SKM-1 (cell line): ENCODE measurements around the gene CFAP45.

Experiments used
- DNase-seq: peaks from one replicate; lab custom pipeline; 2025; ENCODE audit not compliant: unreplicated experiment; lab: John Stamatoyannopoulos, UW

CFAP45 gene

DNA sequence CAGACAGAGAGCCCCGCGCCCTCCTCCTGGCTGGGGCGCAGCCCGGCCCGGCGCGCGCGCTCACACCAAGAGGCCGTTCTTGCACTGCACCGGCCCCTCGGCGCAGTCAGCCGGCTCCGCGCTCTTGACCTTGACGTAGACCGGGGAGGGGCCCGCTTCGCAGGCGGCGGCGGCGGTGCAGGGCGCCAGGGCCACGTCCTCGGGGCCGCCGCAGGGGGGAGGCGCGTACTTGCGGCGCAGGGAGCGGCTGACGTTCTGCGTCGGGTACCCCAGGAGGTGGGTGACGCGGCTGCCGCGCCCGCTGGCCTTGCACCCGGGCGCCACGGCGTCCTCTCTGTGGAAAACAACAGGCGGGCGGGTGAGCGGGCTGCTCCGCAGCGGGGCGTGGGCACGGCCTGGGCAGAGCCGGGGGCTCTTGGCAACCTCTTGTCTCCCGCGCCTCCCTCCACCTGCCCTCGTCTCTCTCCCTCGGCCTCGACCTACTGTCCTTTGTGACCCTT lies 45.2 kb downstream of the CFAP45 start:
- DNase-seq = peak; percentile 61

DNA sequence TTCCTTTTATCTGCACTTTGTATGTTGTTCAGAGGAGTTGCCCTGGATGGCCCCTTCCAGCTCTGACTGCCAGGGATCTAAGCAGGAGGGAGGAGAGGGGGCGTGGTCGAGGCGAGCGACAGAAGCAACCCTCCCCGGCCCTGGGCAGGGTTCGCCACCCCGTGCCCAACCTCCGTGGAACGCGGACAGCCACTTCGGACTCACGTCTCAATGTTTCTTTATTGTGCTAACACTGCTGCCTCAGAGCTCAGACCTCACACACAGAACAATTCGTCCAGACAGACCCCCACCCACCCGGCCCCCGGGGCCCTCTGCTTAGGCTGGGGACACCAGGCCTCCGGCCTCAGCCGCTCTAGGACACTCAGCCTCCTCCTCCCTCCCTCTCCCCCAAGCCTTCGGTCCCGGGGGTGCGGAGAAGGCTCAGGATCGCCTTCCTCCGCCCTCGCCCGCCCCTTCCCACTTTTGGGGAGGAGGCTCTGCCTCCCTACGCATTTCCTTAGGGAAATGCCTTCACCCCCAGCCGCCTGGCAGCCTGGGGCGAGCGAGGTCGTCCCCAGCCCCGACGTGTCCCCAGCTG lies 45.8 kb downstream of the CFAP45 start:
- no peak for DNase-seq

DNA sequence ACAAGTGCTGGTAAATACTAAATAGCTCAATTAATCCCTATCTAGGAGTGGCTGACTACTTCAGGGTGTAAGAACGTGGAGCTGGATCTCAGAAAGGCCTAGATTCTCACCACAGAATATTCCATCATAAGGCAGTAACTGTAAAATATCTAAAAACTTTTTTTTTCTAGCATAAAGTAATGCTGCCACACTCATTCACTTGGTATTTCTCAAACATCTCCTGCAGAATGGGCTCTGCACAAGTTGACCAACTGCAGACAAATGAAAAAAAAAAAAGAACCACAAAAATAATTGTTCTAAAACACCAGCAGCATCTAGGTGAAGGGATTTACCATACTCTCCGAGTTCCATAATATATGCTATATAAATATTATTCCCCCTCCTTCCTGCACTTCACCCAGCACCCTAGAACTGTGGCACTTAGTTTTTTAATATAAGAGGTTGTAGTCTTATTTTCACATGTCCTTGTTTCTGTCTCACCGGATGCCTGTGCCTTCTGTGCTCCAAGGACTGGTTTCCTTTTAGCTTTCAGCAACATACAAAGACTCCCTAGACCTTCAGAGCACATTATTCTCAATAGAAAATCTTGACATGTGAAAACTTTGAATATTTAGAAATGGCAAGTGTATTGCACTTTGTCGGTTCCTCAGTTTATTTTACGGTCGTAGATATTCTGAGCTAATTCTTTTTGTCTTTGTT lies 46.4 kb downstream of the CFAP45 start:
- DNase-seq = no peak

DNA sequence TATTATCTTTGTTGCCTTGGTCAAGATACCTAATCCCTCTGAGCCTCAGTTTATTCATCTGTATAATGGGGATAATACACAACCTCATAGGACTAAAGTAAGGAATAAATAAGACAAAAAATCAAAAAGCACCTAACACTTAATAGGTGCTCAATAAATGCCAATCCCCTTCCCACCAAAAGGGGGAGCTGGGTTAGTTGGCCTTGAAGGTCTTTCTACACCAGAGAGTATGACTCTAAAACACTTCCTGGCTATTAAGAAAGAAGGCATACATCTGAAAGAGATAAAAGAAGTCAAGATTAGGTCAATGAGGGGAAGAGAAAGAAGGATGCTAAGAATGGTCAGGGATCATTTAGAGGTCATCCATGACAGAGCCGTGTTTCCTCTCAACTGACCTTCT lies 48.6 kb downstream of the CFAP45 start:
- peak; percentile 70 for DNase-seq

DNA sequence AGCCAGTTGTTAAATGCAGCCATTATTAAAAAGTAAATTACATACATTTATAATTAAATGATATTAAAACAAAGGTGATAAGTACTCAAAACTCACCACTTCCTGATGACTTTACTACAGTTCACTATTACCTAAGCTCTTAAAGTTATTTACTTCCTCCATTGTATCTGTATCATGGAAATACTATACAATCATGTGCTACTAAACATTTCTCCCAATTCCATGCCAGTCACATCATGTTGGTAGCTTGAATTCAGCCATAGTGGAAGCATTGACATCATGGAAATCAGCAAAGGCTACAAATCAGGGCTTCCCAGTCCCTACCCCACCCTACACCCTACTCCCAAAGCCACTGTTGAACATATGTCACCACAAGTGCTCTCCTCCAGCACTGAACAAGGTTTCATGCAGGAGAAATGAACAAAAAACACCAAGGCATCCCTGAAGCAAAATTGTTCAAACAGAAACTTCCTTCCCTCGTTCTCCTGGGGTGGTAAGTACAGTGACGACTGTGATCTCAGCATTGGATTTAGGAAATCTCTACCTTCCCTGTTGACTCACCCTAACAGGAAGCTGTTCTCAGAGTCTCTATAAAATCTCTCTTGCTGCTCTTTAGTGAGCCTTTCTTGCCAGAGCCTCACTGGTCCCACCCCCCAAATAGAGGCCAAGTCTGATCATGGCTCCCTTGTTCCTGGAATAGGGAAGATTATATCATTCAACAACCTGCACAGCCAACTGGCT lies 50.2 kb downstream of the CFAP45 start:
- no peak for DNase-seq

DNA sequence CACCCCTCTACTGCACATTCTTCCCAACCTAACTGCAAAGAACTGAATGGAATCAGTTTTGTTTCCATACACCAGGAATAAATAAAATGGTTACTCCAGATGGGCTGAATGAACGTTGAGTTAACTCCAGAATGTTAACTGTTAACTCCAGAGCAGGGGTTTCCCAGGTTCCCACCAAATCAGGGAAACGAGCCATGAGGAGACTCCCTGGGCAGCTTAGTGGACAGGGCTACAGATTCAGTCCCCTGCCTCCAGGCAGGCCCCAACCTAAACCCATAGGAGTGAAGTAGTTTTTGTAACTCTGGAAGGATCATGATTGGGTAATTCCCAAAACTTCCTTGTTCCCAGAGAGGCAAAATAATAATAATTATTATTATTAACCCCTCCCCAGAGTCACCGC lies 51.6 kb downstream of the CFAP45 start:
- DNase-seq = no peak

DNA sequence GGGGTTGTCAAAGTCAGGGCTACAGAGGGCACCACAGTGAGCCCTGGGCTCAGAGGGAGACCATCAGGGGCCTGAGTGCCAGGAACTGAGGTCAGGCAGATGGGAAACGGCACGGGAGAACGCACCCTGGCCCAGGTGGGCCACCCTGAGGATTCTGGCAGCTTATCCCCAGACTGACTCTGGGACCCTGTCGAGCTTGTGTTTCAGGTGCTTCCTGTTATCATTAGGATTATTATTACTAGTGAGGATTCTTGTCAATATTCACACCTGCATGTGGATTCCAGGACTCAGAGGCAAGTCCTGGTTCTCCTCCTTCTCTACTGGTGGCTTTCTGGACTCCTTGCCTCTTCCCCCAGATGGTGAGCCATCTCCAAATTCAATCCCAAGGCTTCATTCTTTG lies 52.7 kb downstream of the CFAP45 start:
- no peak for DNase-seq

DNA sequence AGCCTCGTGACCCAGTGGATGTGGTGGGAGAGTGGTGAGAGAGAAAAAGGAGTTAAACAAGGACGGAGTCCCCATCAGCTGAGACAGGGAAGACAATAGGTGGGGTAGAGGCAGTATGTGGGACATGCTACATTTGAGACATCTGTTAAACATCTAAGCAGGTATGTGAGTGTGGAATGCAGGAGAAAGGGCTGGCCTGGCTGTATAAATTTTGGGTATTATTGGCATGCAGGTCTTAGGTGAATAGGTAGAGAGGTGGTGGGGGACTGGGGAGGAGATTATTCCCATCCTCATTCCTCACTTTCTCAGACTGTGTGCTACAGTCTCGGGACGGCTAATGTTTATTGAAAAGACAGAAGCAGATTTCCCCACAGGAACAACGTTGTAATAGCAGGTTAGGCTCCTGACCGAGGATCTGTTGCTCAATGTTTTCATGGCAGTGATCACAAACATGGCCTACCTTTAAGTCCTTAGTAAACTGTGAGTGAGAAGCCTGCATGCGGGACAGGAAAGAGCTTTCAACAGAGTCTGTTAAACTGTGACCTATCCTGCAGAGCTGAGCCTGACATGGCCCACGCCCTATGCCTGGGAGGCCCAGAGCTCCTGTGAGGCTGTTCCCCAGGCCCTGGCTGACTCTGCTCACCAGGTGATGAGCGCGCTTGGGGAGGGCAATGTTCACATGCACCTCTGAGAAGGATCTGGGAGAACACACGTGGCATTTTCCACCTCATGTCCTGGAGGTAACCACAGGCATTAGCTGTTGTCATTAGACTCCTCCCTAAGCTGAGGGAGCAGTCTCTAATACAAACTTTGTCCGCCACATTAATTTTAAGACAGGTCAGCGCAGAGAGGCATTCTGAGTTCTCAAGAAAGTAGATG lies 54.0 kb downstream of the CFAP45 start:
- DNase-seq = no peak

DNA sequence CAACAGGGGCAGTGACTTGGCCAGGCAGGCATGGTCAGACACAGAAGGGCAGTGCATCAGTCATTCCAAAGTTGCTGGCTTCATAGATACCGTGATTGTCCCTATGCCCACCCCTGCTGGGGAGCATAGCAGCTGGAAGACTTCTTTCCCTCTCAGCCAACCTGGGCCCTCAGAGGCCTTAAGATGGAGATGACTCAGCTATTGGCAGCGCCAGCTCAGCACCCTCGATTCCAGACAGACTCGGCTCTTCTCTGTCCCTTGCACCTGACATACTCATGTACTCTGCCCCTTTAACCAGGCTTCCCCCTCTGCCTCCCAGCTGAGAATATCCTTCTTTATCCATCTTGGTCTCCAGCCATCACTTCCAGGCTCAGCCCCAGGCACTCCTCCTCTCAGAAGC lies 56.5 kb downstream of the CFAP45 start:
- DNase-seq = no peak

DNA sequence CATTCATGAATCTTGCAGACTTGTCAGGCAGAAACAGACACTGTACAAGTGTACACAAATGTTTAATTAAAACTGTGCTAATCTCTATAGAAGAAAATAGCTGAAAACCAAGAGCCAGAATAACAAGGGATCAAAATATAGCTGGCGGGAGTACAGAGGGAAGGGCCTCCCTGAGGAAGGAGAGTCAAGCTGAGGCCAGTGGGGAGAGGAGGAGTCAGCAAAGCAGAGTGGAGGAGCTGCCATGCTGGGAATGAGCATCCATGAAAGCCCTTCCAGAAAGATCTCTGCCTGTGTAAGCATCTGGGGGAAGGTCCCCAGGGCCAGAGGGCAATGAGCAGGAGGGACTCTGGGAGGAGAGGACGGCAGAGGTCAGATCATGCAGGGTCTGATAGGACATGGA lies 58.2 kb downstream of the CFAP45 start:
- DNase-seq = no peak

DNA sequence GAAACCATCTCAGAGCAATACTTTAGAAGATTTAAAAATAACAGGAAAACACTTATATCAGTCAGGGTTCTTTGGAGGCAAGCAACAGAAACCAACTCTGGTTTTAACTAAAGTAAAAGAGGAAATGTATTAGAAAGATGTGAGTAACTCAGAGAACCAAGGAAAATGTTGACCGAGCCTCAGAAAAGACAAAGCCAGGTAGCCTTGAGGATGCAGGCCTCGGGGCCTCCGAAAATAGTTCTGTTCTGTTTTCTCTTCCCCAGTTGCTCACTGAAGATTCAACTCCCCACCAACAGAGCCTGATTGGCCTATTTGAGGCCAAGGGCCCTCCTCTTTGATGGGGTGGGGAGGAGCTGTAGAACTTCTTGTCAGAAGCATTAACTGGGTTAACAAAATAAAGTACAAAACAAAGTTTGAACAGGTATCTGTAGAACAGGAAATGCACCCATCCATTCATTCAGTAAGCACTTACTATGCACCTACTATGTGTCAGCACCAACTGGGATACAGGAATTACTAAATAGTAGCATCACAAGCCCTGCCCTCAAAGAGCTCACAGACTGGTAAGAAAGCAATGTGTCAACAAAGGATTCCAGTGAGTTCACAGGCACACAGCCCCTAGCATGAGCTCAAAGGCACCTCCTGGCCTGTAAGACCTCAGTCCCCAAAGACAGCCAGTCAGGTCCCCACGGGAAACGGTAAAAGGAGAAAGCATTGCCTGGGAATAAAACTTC lies 60.7 kb downstream of the CFAP45 start:
- no peak for DNase-seq

DNA sequence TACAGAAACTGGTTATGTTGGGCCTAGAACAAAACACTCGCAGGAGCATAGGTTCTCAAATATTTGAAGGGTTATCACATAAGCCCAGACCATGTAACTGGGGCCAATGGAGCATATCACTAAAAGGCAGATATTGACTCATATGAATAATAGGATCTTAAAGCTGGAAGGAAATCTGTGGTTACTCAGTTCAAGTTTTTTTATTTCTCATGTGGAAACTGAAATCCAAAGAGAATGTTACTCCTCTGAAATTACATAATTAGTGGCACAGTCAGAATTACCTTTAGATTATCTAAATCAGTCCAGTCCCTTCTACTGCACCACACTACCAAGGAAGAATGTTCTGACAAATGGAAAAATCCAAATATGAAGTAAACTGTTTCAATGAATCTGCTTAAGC lies 61.2 kb downstream of the CFAP45 start:
- no peak for DNase-seq

DNA sequence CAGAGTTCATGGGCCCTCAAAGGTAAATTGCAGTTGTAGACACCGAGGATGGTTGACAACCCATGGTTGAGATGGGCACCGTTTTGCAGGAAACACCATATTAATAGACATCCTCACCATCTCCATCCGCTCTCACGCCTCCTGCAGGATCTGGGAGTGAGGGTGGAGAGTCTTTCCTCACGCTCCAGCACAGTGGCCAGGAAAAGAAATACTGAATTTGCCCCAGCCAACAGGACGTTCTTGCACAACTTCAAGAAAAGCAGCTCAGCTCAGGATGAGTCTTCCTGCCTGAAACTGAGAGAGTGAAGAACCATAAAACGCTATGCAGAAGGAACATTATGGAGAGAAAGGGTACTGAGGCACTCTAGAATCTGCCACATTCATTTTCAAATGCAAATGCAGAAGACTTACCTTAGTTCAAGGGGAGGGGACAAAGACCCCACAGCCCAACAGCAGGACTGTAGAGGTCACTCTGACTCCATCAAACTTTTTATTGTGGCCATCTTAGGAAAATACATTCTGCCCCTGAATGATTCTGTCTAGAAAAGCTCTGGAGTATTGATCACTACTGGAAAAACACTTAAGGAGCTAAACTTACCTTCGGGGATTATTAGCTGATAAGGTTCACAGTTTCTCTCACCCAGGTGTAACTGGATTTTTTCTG lies 64.0 kb downstream of the CFAP45 start:
- no peak for DNase-seq

DNA sequence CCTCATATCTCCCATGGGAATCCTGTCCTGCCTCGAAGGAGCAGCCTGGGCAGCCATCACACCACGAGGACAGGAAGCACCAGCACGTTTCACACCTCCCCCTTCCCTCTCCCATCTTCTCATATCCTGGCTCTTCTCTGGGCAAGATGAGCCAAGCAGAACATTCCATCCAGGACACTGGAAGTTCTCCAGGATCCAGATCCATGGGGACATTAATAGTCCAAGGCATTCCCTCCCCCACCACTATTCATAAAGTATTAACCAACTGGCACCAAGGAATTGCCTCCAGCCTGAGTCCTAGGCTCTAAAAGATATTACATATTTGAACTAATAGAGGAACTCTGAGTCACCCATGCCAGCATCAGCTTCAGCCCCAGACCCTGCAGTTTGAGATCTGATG lies 64.6 kb downstream of the CFAP45 start:
- DNase-seq = no peak

DNA sequence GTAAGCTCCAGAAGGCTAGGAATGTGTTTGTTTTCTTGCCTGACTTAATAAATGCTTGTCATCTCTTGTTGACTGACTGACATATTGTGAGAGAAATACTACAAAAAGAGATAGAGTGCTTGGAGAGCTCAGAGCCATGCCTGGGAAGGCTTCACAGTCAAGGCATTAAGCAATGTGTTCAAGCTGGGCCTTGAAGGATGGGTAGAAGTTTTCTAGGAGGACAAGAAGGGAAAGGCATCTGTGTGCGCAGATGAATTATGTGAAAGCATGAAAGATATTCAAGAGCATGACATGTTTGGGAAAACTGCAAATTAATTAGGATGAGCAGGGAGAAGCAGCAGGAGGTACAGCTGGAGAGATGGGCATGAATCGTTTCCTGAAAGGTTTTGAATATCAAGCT lies 67.7 kb downstream of the CFAP45 start:
- no peak for DNase-seq

DNA sequence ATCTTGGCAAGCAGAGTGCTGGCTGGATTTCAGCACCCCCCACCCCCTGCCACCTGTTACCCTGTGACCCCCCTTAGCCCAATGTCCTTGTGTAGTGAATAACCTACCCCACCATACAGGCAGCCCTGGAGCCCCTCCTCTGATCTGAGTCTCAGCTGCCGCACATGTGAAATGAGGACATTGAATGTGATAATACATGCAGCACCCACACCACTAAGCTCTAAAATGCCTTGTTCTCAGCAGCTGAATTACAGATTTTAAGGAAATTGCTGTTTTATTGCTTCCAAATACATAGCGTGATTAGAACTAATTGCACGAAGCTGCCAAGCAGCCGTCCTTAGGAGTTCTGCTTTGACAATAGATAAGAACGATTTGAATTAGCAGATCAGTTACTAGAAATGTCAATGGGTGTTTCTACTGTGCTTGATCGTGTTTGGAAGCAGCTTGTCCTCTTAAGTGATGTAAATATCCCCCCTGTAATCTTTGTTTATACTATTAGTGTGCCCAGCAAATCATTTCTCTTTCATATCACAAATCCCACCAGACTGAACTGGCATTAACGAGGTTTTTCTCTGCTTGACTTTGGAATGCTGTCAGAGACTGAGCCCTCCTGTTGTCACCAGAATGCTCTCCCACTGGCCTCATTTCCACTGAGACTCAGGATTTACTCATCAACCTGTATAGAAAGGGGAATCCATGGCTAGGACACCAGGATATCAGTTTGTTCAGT lies 68.4 kb downstream of the CFAP45 start:
- no peak for DNase-seq

DNA sequence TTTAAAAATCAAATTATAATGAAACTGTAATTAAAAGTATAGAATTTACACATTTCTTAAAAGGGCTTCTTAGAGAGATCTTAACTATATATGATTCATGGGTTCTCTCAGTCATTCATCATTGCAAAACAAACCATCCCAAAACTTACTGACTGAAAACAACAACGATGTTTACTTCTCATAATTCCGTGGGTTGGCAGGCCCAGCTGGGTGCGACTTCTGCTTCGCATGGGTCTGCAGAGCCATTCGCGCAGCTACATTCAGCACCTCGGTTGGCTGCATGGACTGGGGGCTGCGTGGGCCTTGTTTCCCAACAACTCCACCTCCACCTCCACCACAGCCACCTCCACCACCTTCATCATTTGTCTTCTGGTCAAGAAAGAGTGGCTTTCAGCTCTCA lies 69.2 kb downstream of the CFAP45 start:
- no peak for DNase-seq

DNA sequence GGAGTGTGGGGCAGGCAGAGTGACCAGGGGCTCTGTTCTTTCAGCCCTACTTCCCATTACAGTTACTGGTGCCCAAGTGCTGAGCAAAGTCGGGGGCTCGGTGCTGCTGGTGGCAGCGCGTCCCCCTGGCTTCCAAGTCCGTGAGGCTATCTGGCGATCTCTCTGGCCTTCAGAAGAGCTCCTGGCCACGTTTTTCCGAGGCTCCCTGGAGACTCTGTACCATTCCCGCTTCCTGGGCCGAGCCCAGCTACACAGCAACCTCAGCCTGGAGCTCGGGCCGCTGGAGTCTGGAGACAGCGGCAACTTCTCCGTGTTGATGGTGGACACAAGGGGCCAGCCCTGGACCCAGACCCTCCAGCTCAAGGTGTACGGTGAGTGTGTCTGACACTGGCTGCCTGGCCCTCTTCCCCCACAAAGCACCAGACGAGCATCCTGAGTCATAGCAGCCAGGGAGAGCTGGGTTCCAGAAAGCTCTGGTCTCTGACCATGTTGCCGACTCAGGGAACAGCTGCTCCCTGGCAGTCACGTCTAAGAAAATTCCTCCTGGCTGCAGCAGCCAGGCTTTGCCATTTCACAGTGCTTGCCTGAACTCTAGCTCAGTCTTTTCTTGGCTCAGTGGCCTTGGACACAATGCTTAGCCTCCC lies 70.0 kb downstream of the CFAP45 start:
- no peak for DNase-seq

DNA sequence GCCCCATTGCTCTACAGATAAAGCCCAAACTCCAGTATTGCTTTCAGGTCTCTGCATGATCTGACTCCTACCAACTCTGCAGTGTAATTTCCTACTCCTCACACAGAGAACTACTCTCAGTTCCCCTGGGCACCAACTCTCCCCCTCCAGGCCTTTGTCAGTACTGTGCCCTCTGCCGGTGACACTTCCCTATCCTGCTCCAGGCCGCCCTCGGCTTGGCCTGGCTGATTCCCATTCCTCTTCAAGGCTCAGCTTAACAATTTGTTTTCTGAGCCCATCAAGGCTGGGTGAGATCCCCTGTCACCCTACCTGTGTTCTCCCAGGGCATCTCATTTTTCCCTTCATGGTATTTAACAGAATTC lies 70.7 kb downstream of the CFAP45 start:
- peak; percentile 96 for DNase-seq
